ENCODE measurements around the gene TECPR1.
"Not testable (repeated sequence)": the region's sequence is repeated elsewhere in the genome, so short reads cannot be mapped to it uniquely, and the experiment has no call there.

TECPR1 gene

DNA sequence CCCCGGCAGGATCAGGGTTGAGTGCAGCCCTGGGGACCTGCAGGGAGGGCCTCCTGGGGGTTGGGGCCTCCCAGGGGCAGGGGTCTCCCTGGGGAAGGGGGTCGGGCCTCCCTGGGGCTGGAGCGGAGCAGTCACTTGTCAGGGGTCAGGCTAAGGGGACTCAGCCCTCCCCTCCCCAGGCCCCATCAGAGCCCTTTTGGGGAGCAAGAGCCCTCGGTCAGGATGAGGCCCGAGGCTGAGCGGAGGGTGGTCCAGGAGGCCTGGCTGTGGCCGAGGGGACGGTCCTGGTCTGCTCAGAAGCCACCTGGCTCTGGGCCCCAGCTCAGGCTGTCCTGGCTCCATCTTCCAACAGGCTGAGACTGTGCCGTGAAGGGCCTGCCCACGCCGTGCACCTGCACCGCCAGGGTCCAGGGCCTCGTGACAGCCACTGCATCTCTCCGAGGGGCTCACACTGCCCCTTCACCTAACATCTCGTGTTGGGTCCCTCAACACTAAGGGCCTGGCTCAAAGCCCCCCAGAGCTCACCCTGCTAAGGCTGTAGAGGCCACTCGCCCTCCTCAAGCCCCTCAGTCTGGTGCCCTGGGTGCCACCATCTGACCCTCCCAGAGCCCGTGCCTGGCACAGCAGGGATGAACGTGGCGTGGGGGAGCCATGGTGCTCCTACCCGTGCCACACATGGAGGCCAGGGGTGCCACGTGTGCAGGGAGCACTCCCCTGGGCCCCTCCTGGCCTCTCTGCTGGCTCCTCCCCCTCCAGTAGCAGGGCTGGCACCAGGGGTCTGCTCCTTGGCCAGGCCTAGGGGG is 27.9 kb downstream of the TECPR1 start:
- DNase-seq, result no peak

- no peak for DNase-seq
Observed at GRCh38 chr7:98223351-98223897, 28.6 kb downstream of the TECPR1 start.

- no peak for DNase-seq
Observed at GRCh38 chr7:98222533-98223195, 29.4 kb downstream of the TECPR1 start.

- no peak for DNase-seq
Observed at GRCh38 chr7:98221611-98222532, 30.2 kb downstream of the TECPR1 start.

DNA sequence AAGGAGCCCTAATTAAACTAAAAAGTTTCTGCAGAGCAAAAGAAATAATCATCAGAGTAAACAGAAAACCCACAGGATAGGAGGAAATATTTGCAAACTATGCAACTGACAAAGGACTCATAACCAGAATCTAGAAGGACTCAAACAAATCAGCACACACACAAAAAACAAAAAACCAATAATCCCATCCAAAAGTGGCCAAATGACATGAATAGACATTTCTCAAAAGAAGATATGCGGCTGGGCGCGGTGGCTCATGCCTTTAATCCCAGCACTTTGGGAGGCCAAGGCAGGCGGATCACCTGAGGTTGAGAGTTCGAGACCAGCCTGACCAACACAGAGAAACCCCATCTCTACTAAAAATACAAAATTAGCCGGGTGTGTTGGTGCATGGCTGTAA is 32.6 kb downstream of the TECPR1 start:
- not testable (repeated sequence) for DNase-seq

- DNase-seq, result peak; percentile 88
Observed at GRCh38 chr7:98217623-98218582, 34.1 kb downstream of the TECPR1 start.

DNA sequence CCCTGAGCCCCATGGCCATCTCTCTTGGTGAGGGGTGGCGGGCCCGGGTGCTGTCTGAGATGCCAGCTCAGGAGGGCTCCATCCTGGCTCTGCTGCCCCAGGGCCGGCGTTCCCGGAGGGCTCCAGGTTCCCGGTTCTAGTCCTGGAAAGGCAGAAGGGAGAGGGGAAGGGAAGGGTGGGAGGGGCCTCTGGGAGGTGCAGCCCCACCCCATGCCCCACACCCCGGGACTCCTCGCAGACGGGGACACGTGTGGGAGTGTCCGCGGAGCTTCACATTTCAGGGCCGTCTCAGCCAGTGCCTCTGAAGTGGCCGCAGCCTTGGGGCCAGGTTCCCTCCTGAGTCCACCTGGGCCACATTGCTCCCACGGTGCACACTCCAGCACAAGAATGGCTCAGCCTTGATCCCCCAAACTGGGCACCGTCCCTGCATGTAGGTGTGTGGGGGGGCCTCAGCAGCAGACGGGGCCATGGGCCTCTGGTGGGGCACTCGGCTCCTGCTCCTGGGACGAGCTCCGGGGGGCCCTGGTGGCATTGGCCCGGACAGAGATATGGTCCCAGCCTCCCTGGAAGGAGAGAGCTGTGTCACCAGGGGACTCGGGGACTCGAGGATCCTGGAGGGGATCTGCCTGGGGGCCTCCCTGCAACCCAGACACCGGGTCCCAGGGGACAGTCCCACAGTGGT is 35.0 kb downstream of the TECPR1 start:
- DNase-seq, result no peak

GRCh38 chr7:98215561-98216495 is 36.2 kb downstream of the TECPR1 start:
- no peak for DNase-seq

DNA sequence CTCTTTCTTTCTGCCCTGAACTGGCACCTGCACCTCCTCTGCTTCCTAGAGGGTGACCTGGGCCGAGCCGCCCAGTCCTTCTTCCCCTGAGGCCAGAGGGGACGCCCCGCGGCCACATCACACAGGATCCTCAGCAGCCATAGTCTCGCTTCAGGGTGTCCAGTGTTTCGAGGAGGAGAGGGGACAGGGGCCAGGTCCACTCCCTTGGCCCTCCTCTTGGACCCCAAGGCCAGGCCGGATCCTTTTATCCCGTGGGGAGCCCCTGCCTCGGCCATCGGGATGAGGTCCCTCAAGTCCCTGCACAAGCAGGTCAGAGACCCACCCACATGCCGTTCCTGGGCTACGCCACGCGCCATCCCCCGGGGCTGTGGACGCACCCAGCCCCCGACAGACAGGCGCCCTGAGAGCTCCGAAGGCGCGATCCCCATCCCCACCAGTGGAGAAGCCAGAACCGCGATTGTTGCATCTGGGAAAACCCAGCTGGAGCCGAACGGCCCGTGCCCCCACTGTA is 37.2 kb downstream of the TECPR1 start:
- DNase-seq, result no peak

GRCh38 chr7:98213888-98214810 is 37.9 kb downstream of the TECPR1 start:
- DNase-seq, result no peak

GRCh38 chr7:98213296-98213887 is 38.6 kb downstream of the TECPR1 start:
- no peak for DNase-seq

GRCh38 chr7:98212532-98213041 is 39.4 kb downstream of the TECPR1 start:
- no peak for DNase-seq

DNA sequence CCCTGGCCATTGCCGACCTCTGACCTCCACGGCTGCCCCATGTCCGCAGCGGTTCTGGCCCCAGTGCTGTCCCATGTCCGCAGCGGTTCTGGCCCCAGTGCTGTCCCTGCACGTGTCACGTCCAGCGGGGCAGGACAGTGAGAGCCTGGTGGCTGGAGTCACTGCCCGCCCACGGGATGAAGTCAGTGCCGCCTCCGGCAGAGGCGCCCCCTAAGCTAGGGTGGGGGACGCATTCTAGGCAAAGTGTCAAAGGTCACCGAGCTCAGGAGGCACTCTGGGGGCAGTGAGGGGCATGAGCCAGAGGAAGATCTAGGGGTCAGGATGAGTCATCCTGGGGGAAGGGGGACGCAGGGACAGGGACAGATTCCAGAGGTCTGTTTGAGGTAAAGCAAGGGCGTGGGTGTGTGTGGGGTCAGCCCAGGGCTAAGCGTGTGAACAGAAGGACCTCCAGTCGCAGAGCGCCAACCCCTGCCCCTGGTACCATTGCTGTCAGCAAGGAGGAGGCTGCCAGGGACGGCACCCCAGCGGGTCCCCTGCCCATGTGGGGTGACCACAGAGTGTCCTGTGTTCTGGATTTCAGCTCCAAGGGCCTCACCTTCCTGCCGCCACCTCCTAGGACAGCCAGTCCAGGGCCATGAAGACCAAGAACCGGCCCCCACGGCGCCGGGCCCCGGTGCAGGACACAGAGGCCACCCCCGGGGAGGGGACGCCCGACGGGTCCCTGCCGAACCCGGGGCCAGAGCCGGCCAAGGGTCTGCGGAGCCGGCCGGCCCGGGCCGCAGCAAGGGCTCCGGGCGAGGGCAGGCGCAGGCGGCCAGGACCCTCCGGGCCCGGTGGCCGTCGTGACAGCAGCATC is 40.1 kb downstream of the TECPR1 start:
- DNase-seq, result no peak

GRCh38 chr7:98211221-98211675 is 40.8 kb downstream of the TECPR1 start, which contains the start of gene BHLHA15:
BHLHA15 (plus strand) TSS chr7:98211439; CDS start chr7:98212310, 871 bp downstream.
- no peak for DNase-seq

DNA sequence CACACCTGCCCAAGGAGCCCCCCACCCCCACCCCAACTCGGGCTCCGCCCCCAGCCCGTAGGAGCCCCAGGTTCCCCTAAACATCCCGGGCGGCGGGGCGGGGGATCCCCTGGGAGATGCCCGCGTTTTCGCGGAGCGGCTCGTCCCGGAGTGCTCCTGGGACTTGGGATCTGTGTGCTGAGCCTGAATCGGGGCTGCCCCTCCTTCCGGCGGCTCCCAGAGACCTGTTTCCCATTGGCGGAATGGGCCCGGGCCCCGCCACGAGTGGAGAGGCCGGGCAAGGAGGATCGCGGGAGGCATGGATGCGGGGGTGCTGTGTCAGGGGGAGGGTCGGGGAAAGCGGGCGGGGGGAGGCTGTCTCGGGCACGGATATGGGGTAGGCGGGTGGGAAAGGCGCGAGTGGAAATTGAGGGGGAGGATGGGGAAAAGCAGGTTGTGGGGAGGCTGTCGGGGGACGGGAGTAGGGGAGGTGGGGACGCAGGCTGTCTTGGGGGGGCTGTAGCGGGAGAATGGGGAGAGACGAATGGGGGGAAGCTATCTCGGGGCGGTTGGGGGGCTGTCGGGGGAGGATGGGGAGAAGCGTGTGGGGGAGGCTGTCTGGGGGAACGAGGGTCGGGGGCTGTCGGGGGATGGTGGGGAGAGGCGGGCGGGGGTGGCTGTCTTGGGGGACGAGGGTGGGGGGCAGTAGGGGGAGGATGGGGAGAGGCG is 41.4 kb downstream of the TECPR1 start:
- DNase-seq, result no peak
